ENCODE data around the gene ERI2.

GRCh38 chr16:20847550-20847949 is 41.3 kb upstream of the ERI2 start:
- TF ChIP-seq CTCF (IDR thresholded peaks at IDR 0.05), result no peak
- TF ChIP-seq POLR2A (IDR thresholded peaks at IDR 0.05), result no peak
